Anterior cingulate cortex (tissue), 58 donors: ENCODE measurements around the gene MOCS3.
A peak's percentile ranks its signal among the peaks of the same experiment; 100 is the strongest.
"Not testable (repeated sequence)": the region's sequence is repeated elsewhere in the genome, so short reads cannot be mapped to it uniquely, and the experiment has no call there.

Source experiments
- DNase-seq, 58 donors: peaks; one replicate each; lab custom pipeline; 2025; lab: John Stamatoyannopoulos, UW

Gene MOCS3

GRCh38 chr20:50931306-50932015 is 27.2 kb upstream of the MOCS3 start, which contains the start of gene ADNP:
ADNP (minus strand) TSS chr20:50931437; CDS start chr20:50903996, 27,441 bp downstream.
- DNase-seq, result peak; percentile 64 to 97 (median 90)

- DNase-seq, result no peak
Measured at GRCh38 chr20:50932016-50932485, 26.6 kb upstream of the MOCS3 start.

DNA sequence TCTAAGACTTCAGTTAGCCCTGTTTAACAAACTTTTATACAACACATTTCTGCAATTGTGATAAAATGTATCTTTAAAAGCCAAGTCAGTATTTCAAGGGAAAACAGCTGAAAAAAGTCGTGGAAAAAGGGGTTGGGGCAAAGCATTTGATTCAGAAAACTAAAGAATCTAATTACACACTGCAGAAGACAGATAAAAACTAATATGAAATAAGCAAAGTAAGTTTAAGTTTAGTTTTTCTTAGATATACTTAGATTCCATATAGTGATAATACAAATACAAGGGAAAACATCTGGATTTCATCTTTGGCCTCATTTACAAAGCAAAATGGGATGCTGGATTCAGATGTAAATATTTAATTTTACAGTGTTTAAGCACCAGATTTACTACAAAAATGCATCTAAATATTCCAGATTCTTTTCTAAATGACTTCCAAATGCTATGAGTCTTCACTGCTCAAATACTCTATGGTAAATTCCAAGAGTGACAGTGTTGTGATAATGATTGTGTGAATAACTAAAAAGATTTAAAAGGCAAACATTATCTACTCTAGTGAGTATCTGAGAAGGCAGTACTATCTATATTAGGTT is 25.8 kb upstream of the MOCS3 start:
- no peak for DNase-seq

GRCh38 chr20:50933589-50933988 is 25.0 kb upstream of the MOCS3 start:
- no peak for DNase-seq

DNA sequence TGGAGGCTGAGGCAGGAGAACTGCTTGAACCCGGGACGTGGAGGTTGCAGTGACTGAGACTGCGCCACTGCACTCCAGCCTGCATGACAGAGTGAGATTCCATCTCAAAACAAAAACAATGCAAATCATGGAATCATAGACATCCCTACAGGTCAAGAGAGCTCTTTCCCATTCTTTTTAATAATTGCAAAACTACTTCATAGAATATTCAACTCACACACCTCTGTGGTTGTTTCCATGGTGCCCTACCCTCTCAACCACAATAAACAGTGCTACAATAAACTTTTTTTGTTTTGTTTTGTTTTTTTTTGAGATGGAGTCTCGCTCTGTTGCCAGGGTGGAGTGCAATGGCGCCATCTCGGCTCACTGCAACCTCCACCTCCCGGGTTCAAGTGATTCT is 15.5 kb upstream of the MOCS3 start:
- DNase-seq, result no peak

DNA sequence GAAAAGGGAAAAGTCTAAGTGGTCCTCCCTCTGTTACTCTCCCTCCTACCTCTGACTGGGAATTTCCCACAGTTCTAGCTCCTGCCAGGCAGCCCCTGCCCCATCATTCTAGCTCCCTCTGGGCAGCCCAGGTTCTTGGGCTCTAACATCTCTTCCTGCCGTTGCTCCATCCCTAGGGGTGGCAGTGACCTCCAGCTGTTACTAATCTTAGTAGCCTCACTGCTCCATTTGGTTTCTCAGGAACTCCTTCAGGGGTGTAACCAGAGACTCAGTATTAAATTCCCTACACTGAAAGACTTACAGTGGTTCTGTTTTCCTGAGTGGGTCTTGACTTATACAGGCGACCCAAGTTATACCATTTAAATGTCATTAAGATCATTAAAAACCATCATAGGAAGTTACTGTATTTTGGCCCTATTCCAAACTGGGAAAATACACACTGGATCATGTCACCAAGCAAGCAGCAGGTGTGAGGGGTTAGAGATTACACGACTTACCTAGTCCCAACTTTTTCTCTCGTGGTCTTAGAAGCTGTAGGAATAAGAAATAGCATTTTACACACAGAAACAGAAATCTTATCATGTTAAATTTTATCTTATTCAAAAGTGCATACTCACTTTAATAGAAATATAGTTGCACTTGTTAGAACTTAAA is 10.4 kb upstream of the MOCS3 start:
- no peak for DNase-seq

GRCh38 chr20:50953196-50953595 is 5.4 kb upstream of the MOCS3 start:
- no peak for DNase-seq

- no peak for DNase-seq
Measured at GRCh38 chr20:50953821-50954220, 4.8 kb upstream of the MOCS3 start.

GRCh38 chr20:50957276-50957675 is 1.3 kb upstream of the MOCS3 start:
- DNase-seq, result no peak

- DNase-seq, result peak in 57 of 58 donors; percentile 24 to 95 (median 83)
Measured at GRCh38 chr20:50957798-50958614, 612 bp upstream of the MOCS3 start, which contains the start of gene DPM1. DPM1 (minus strand) TSS chr20:50958532; CDS start chr20:50958523, 9 bp downstream.

DNA sequence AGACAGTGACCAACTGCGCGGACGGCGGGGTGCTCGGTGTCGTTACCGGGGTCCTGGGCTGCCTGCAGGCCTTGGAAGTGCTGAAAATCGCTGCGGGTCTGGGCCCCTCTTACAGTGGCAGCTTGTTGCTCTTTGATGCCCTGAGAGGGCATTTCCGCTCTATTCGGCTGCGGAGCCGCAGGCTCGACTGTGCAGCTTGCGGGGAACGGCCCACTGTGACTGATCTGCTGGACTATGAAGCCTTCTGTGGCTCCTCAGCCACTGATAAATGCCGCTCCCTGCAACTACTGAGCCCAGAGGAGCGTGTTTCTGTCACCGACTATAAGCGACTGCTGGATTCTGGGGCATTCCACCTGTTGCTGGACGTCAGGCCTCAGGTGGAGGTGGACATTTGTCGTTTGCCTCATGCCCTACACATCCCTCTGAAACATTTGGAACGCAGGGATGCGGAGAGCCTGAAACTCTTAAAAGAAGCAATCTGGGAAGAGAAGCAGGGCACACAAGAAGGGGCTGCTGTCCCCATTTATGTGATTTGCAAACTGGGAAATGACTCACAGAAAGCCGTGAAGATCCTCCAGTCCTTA is 1.0 kb downstream of the MOCS3 start:
- DNase-seq, result no peak

DNA sequence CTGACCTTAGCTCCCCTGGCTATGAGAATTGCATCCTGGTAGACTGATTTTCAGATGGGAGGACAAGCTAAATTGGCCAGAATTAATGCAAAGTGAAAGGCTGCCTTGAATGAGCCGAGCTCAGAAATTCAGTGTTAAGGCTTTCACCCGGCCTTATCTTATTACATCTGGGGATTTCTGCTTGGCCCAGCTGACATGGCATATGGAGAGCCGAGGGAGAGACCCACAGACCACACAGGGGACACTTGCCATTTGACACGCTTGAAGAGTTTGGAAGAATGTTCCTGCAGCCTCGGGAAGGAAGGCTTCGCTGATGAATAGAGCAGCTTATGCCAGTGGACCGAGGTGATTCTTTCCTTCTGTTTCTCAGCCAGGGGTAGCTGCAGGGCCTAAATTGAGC is 9.0 kb downstream of the MOCS3 start:
- DNase-seq, result no peak

DNA sequence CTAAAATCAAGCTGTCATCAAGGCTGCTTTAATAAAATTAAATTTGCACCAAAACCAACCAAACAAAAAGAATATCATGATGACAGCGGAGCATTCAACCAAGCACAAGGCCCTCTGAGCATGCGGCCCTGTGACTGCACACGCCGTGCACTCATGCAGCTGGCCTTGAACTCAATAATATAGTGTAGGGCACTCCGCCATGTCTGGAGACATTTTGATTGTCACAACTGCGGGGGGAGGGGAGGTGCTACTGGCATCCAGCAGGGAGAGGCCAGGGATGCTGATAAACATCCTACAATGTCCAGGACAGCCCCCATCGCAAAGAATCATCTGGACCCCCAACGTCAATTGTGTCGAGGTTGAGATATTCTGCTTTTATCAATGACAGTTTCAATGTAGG is 9.7 kb downstream of the MOCS3 start:
- DNase-seq, result no peak

- DNase-seq, result no peak
Measured at GRCh38 chr20:50969435-50969834, 10.8 kb downstream of the MOCS3 start.

DNA sequence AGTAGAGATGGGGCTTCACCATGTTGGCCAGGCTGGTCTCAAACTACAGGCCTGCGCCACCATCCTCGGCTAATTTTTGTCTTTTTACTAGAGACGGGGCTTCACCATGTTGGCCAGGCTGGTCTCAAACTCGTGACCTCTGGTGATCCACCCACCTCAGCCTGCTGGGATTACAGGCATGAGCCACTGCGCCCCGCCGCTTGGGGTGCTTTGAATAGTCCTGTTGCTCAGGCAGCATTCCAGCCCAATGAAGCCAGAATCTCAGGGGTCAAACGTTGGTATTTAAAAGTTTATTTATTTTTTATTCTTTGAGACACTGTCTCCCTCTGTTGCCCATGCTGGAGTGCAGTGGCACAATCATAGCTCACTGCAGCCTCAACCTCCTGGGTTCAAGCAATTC is 11.3 kb downstream of the MOCS3 start:
- no peak for DNase-seq

- no peak for DNase-seq
Measured at GRCh38 chr20:50975701-50976330, 17.2 kb downstream of the MOCS3 start.

GRCh38 chr20:50977066-50978021 is 18.7 kb downstream of the MOCS3 start:
- DNase-seq, result no peak

GRCh38 chr20:50978533-50978932 is 19.9 kb downstream of the MOCS3 start:
- not testable (repeated sequence) for DNase-seq
